Activated CD8-positive, alpha-beta T cell treated with anti-CD3 and anti-CD28 coated beads, Interleukin-2, amount 10 ng/mL, durations not matched to agents 7 days and 5 days (primary cell): ENCODE measurements around the gene PDE4D. TPM values are rescaled to one million over a fixed set of nuclear protein-coding genes. Genes with fewer than 3 reads are reported as not detected.

Source experiments
- ATAC-seq: fragments of 150-1000 bp; cut with Tn5 transposase; one replicate; pipeline ENCODE4 v1.10.0; 2021; ENCODE audit warnings: moderate library complexity
- CTCF ChIA-PET: fragments of 350-600 bp; sonication (Branson Sonifier 250); formaldehyde crosslinking; loops from one replicate; lab custom pipeline; 2021; ENCODE audit warnings: antibody characterized with exemption; lab: Charles Lee
- POLR2A ChIA-PET: fragments of 350-600 bp; sonication (Branson Sonifier 250); formaldehyde crosslinking; loops from one replicate; lab custom pipeline; 2021; ENCODE audit warnings: antibody characterized with exemption; lab: Charles Lee
- DNase-seq: peaks from one replicate; pipeline ENCODE4 v3.0.0-alpha.2; 2020
- H3K27ac Mint-ChIP-seq: one replicate; pipeline ENCODE4 v1.8.0; 2021; ENCODE audit warnings: mild to moderate bottlenecking, mixed read lengths
- H3K27me3 Mint-ChIP-seq: one replicate; pipeline ENCODE4 v1.8.0; 2021; ENCODE audit warnings: low read depth, mixed read lengths
- H3K36me3 Mint-ChIP-seq: one replicate; pipeline ENCODE4 v1.8.0; 2021; ENCODE audit warnings: low read depth, mixed read lengths
- H3K4me1 Mint-ChIP-seq: one replicate; pipeline ENCODE4 v1.8.0; 2021; ENCODE audit warnings: low read depth, mixed read lengths
- H3K4me3 Mint-ChIP-seq: one replicate; pipeline ENCODE4 v1.8.0; 2021; ENCODE audit warnings: mild to moderate bottlenecking, mixed read lengths
- H3K9me3 Mint-ChIP-seq: one replicate; pipeline ENCODE4 v1.8.0; 2022; ENCODE audit warnings: mixed read lengths; ENCODE audit not compliant: insufficient read depth
- total RNA-seq, 2 experiments: library from RNA; stranded (reverse); gene quantifications; one replicate each; pipeline ENCODE4 v1.2.3, GENCODE V29; 2021

The PDE4D gene
- total RNA-seq, 2 experiments from 2014 or later, result 65.4 to 70.7 TPM

DNA sequence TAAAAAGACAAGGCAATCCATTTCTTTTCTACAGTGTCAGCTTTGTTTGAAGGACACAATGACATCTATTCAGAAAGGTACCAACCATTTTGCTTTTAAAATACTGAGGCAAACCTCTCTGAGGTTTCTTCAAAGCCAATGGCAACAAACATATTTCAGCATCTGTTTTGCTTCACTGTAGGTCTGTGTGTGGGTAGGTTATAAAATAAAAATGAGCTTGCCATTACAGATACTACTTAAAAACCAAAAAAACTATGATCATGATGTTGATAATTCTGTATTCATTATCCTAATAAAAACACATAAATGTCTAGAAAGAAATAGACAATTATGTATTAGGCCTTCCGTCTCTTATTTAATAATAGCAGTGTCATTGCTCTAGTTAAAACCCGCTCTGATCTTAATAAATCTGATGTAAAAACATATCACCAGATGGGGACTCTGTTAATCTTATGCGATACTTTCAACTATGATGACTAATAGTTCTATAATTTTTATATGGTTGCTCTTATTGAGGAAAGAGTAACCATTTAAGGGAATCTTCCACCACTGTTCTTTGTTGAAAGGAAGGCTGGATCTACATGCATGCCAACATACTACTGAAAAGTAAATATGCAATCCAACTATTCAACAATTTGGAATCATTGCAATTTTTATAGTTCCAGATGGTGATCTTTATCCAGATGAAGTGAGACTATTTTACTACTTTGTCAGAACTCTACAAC is 647.2 kb downstream of the PDE4D start:
- H3K9me3 Mint-ChIP-seq, result no peaks in the 10 kb centered on the region
- no peaks in the 10 kb centered on the region for H3K36me3 Mint-ChIP-seq
- DNase-seq (no peak), ATAC-seq (no peak)
- no peak overlapping the region for H3K27ac Mint-ChIP-seq
- H3K4me3 Mint-ChIP-seq, result no peak overlapping the region
- POLR2A ChIA-PET, result no interaction called here
- H3K27me3 Mint-ChIP-seq, result peaks cover 6% of the 10 kb centered on the region
- no peaks in the 10 kb centered on the region for H3K4me1 Mint-ChIP-seq
- CTCF ChIA-PET, result no interaction called here

GRCh38 chr5:59245198-59245597 is 648.3 kb downstream of the PDE4D start:
- Mint-ChIP-seq H3K4me1 (no peaks in the 10 kb centered on the region), H3K36me3 (no peaks in the 10 kb centered on the region), H3K27ac (no peak overlapping the region), H3K4me3 (no peak overlapping the region), H3K27me3 (peaks cover 6% of the 10 kb centered on the region), H3K9me3 (no peaks in the 10 kb centered on the region)
- POLR2A ChIA-PET, result no interaction called here
- ATAC-seq, result no peak
- CTCF ChIA-PET, result no interaction called here
- DNase-seq, result no peak

DNA sequence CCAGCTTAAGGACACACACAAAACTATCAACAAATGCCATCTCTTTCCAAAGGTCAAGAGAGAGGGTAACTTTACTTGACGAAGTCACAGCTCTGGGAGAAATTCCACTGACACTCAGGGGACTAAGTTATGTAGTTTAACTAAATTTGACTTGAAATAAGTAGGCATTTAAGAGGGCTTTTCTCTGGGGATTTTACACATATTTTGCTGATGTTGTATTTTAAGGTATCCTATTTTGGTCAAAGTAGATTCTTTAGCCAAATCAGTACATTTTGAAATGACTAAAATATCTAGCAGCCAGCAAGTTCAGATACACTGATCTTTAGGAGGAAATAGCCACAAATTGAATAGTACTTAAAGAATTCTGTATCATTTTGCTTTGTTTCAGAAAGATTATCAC is 652.0 kb downstream of the PDE4D start:
- DNase-seq, result no peak
- ATAC-seq, result no peak
- H3K9me3 Mint-ChIP-seq, result no peaks in the 10 kb centered on the region
- H3K36me3 Mint-ChIP-seq, result no peaks in the 10 kb centered on the region
- H3K27ac Mint-ChIP-seq, result no peak overlapping the region
- peaks cover 28% of the 10 kb centered on the region for H3K27me3 Mint-ChIP-seq
- peaks cover 8% of the 10 kb centered on the region for H3K4me1 Mint-ChIP-seq
- POLR2A ChIA-PET, result no interaction called here
- CTCF ChIA-PET, result no interaction called here
- H3K4me3 Mint-ChIP-seq, result no peak overlapping the region

- ChIA-PET CTCF (no interaction called here), POLR2A (interaction anchor here (0.6 kb wide), 1 partner anchor 280 kb away, joined by 3 read pairs; no protein-coding TSS in a partner anchor)
- Mint-ChIP-seq H3K9me3 (no peaks in the 10 kb centered on the region), H3K4me1 (peaks cover 8% of the 10 kb centered on the region), H3K27ac (no peak overlapping the region), H3K27me3 (peaks cover 30% of the 10 kb centered on the region), H3K4me3 (no peak overlapping the region), H3K36me3 (no peaks in the 10 kb centered on the region)
- no peak for DNase-seq
- ATAC-seq, result no peak
These were observed 652.4 kb downstream of the PDE4D start for GRCh38 chr5:59241119-59241518.

DNA sequence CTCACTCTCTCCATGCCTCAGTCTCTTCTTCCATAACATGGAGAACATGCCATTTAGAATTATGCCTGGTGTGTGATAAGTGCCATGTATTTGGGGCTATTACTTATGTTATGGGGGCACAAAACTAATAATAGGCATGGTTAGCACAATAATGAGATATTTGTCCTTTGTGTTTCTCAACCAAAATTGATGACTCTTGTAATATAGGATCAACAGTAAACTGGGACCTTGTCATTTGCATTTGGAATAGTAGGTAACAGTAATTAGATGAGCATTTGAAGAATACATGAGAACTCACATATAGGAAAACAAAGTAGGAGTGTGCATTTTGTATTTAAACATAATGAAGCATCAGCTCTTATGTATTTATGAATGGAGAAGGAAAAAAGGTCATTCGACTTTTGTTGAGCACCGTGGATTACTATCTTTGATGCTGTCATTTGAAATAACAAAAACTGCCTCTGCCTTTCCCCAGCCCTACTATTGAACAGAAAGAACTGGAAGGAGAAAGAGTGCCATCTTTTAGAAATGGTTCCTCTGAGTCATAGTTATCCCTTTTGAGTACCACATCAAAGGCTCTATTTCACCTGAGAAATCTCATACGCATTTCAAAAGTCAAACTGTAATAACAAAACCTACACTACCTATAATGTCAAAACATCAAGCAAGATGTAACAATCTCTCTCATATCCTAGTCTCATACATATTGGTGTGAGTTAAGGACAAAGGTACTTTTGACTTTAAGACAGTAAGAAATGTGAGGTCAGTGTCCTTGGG is 655.2 kb downstream of the PDE4D start:
- no peak for DNase-seq
- ChIA-PET CTCF (interaction anchor here (1.2 kb wide), 1 partner anchor 50 kb away, joined by 3 read pairs; no protein-coding TSS in a partner anchor), POLR2A (no interaction called here)
- no peak overlapping the region for H3K4me3 Mint-ChIP-seq
- H3K27ac Mint-ChIP-seq, result no peak overlapping the region
- no peak for ATAC-seq
- no peaks in the 10 kb centered on the region for H3K36me3 Mint-ChIP-seq
- peaks cover 8% of the 10 kb centered on the region for H3K4me1 Mint-ChIP-seq
- H3K27me3 Mint-ChIP-seq, result peaks cover 38% of the 10 kb centered on the region
- H3K9me3 Mint-ChIP-seq, result no peaks in the 10 kb centered on the region

DNA sequence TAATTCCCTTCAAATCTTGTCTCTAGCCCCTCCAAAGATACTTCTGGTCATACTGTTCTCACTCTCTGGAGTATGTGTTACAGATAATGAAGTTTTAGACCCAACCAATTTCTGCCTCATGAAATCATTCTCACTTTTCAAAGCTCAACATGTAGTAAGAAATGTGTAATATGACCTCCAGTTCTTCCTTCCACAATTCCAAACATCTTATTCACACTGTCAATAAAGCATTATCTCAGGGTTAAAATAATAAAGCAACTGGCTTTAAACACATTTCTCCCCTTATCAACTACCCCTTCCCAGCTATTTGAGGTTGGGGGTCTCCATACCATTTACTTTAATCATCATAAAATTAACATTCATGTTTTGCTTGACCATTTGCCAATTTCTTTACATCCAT is 656.5 kb downstream of the PDE4D start:
- peaks cover 8% of the 10 kb centered on the region for H3K4me1 Mint-ChIP-seq
- H3K27me3 Mint-ChIP-seq, result peaks cover 38% of the 10 kb centered on the region
- no peaks in the 10 kb centered on the region for H3K9me3 Mint-ChIP-seq
- POLR2A ChIA-PET, result interaction anchor here (0.6 kb wide), 1 partner anchor 93 kb away, joined by 3 read pairs; no protein-coding TSS in a partner anchor
- CTCF ChIA-PET, result interaction anchor here (0.9 to 1.5 kb wide), 3 partner anchors 20 to 346 kb away, joined by 3 read pairs; no protein-coding TSS in a partner anchor
- no peak overlapping the region for H3K27ac Mint-ChIP-seq
- DNase-seq (no peak), ATAC-seq (no peak)
- H3K4me3 Mint-ChIP-seq, result no peak overlapping the region
- H3K36me3 Mint-ChIP-seq, result no peaks in the 10 kb centered on the region

DNA sequence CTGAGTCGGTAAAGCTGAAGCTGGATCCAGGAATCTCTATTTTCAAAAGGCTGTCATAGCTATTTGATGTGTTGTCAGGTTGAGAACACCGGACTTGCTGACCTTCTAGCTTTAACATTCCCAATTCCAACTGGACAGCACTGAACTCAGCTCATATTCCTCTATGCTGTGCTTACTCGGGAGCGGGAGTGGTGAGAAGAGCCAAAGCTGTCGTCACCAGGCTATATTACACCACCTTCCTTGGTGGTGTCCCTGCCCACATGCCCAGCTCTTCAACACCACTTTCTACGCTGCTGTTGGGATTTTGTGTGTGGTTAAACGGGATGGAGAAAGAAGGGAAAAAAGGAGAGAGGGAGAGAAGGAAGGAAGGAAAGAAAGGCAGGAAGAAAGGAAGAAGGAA is 657.1 kb downstream of the PDE4D start:
- H3K27me3 Mint-ChIP-seq, result peaks cover 38% of the 10 kb centered on the region
- no peaks in the 10 kb centered on the region for H3K9me3 Mint-ChIP-seq
- no peak overlapping the region for H3K27ac Mint-ChIP-seq
- no peak overlapping the region for H3K4me3 Mint-ChIP-seq
- ChIA-PET POLR2A (no interaction called here), CTCF (interaction anchor here (0.9 to 1.5 kb wide), 4 partner anchors 19 to 345 kb away, joined by 3 to 4 read pairs (median 3); no protein-coding TSS in a partner anchor)
- no peaks in the 10 kb centered on the region for H3K36me3 Mint-ChIP-seq
- DNase-seq (no peak), ATAC-seq (no peak)
- H3K4me1 Mint-ChIP-seq, result peaks cover 8% of the 10 kb centered on the region

GRCh38 chr5:59234236-59234635 is 659.3 kb downstream of the PDE4D start:
- peaks cover 29% of the 10 kb centered on the region for H3K27me3 Mint-ChIP-seq
- CTCF ChIA-PET, result no interaction called here

DNA sequence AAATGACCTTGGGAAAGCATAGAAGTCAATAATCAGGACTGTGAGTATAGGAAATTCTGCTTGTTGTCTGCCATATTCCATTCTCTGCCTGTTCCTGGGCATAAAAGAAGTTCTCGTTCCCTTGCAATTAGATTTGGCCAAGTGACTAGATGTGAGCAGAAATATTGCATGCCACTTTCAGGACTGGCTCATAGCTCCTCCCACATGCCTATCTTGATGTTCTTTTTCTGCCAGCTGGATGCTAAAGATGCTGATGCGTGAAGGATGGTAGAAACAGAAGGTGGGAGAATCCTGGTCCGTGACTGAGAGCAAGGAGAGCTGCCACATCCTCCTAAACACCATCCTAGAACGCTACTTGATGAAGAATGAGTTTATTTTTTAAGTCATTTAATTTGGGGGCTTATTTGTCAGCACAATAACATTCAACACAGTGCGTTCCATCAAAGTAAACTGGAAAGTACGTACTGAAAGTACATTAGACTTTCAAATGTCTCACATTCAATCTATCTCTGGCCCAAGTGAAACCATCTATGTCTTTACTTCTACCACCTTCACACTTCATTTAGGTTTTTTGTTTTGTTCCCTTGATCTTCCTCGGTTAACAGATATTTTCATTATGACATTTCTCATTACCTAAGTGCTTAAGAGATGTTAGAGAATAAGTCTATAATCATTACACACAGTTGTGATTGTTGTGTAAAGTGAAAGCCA is 662.1 kb downstream of the PDE4D start:
- Mint-ChIP-seq H3K36me3 (no peaks in the 10 kb centered on the region), H3K9me3 (no peaks in the 10 kb centered on the region), H3K4me1 (no peaks in the 10 kb centered on the region), H3K27ac (no peak overlapping the region), H3K4me3 (no peak overlapping the region), H3K27me3 (peaks cover 8% of the 10 kb centered on the region)
- ChIA-PET POLR2A (no interaction called here), CTCF (no interaction called here)
- ATAC-seq (no peak), DNase-seq (no peak)

More at GRCh38 chr5:59234236-59234635, 659.3 kb downstream of the PDE4D start:
- no peak overlapping the region for H3K27ac Mint-ChIP-seq
- DNase-seq, result no peak
- no peak for ATAC-seq
- no peak overlapping the region for H3K4me3 Mint-ChIP-seq
- H3K36me3 Mint-ChIP-seq, result no peaks in the 10 kb centered on the region
- no peaks in the 10 kb centered on the region for H3K9me3 Mint-ChIP-seq
- POLR2A ChIA-PET, result no interaction called here
- H3K4me1 Mint-ChIP-seq, result peaks cover 8% of the 10 kb centered on the region

DNA sequence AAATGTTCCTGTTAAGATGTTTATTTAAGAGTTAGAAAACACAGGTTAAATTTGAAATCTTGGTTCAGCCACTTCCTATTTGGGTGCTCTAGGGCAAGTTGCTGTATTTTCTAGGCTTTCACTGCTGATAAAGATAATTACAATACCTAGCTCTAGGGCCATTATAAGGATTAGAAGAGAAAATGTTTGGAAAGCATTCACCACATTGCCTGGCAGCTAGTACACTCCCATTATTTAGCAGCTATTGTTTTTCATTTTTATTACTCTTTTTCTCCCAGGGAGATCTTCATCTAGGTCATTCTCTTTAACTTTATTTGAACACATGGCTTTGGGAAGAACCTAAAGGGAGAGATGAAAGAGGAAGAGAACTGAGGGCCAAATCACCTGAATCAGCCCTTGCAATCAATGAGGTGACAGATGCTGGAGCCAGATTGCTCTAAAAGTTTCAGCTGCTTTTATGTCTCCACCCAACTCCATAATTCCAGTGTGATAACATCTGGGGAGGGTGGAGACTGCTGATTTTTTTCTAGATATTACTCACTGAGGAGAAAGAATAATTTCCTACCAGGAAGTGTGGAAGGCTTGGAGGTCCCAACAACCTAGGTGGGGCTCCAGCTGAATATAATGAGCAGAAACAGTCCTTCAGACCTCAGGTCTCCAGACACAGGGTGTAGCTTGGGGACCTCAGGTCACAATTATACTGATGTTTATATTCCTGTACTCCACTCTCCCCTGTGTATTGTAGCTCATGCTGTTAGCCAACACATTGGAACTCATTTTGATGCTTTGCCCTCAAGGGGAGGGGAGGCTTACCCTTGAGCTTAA is 670.6 kb downstream of the PDE4D start:
- peaks cover 5% of the 10 kb centered on the region for H3K9me3 Mint-ChIP-seq
- CTCF ChIA-PET, result interaction anchor here (0.8 to 3.6 kb wide), 6 partner anchors 11 to 158 kb away, joined by 3 to 8 read pairs (median 4); no protein-coding TSS in a partner anchor
- H3K27me3 Mint-ChIP-seq, result peaks cover 7% of the 10 kb centered on the region
- POLR2A ChIA-PET, result no interaction called here
- no peak overlapping the region for H3K4me3 Mint-ChIP-seq
- H3K36me3 Mint-ChIP-seq, result no peaks in the 10 kb centered on the region
- no peak overlapping the region for H3K27ac Mint-ChIP-seq
- DNase-seq (no peak), ATAC-seq (no peak)
- H3K4me1 Mint-ChIP-seq, result no peaks in the 10 kb centered on the region

DNA sequence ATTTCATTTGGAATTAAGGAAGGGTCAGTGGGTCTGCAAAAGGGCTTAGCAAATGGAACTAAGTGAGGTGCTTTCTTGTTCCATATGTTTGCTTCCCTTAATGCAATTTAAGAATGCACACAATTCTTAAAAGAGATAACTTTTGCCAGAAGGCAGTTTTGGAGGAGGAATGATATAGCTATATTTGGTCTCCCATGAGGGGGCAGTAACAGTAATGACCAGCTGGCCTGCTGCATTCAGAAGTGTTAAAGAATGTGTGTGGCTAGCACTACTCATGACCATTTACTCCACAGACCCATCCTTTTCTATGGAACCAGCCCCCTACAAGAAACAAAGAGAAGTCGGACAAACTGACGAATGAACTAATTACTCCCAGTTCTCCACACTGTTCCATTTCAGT is 671.8 kb downstream of the PDE4D start:
- POLR2A ChIA-PET, result no interaction called here
- no peak overlapping the region for H3K27ac Mint-ChIP-seq

More for the DNA sequence above, 671.8 kb downstream of the PDE4D start:
- H3K36me3 Mint-ChIP-seq, result no peaks in the 10 kb centered on the region
- DNase-seq (no peak), ATAC-seq (no peak)
- H3K9me3 Mint-ChIP-seq, result peaks cover 5% of the 10 kb centered on the region
- CTCF ChIA-PET, result interaction anchor here (2.0 to 3.6 kb wide), 2 partner anchors 10 to 33 kb away, joined by 6 to 8 read pairs; no protein-coding TSS in a partner anchor
- no peak overlapping the region for H3K4me3 Mint-ChIP-seq
- peaks cover 7% of the 10 kb centered on the region for H3K27me3 Mint-ChIP-seq
- no peaks in the 10 kb centered on the region for H3K4me1 Mint-ChIP-seq
